H9 (cell line): ENCODE results near the gene CLCN6. TPM values are rescaled to one million over a fixed set of nuclear protein-coding genes. Genes with fewer than 3 reads are reported as not detected.

Experiments
- DNase-seq: peaks from one replicate; pipeline ENCODE4 v3.0.0-alpha.2; 2017
- H2AFZ ChIP-seq: one replicate; pipeline ENCODE4 v1.6.1; 2013; ENCODE audit warnings: mild to moderate bottlenecking, low read length, control low read depth, moderate library complexity
- H2AK5ac ChIP-seq: 2 replicates; pipeline ENCODE4 v1.6.1; 2013; ENCODE audit warnings: low read length, control low read depth, mixed read lengths; ENCODE audit not compliant: insufficient read length
- H2BK120ac ChIP-seq: one replicate; pipeline ENCODE4 v1.6.1; 2013; ENCODE audit warnings: low read depth, mild to moderate bottlenecking, low read length, control low read depth, inconsistent platforms; ENCODE audit not compliant: poor library complexity, severe bottlenecking
- H2BK12ac ChIP-seq: 2 replicates; pipeline ENCODE4 v1.6.1; 2013; ENCODE audit warnings: low read length, control low read depth, mixed read lengths, low read depth; ENCODE audit not compliant: insufficient read length
- H2BK15ac ChIP-seq: 2 replicates; pipeline ENCODE4 v1.6.1; 2013; ENCODE audit warnings: low read depth, low read length, control low read depth
- H2BK20ac ChIP-seq: one replicate; pipeline ENCODE4 v1.6.1; 2013; ENCODE audit warnings: low read depth, mild to moderate bottlenecking, low read length, control low read depth, inconsistent platforms; ENCODE audit not compliant: poor library complexity, severe bottlenecking
- H2BK5ac ChIP-seq: 2 replicates; pipeline ENCODE4 v1.6.1; 2013; ENCODE audit warnings: low read length, control low read depth, mixed read lengths; ENCODE audit not compliant: insufficient read length
- H3K14ac ChIP-seq: 2 replicates; pipeline ENCODE4 v1.6.1; 2013; ENCODE audit warnings: low read length, control low read depth; ENCODE audit not compliant: insufficient read depth
- H3K18ac ChIP-seq: 2 replicates; pipeline ENCODE4 v1.6.1; 2013; ENCODE audit warnings: low read depth, mild to moderate bottlenecking, mixed read lengths, low read length, control low read depth; ENCODE audit not compliant: insufficient read length
- H3K23ac ChIP-seq: 2 replicates; pipeline ENCODE4 v1.6.1; 2013; ENCODE audit warnings: low read length, control low read depth, mixed read lengths, low read depth; ENCODE audit not compliant: insufficient read length
- H3K23me2 ChIP-seq: 2 replicates; pipeline ENCODE4 v1.6.1; 2013; ENCODE audit warnings: low read depth, mild to moderate bottlenecking, mixed read lengths, low read length, control low read depth; ENCODE audit not compliant: insufficient read length, poor library complexity, severe bottlenecking
- H3K27ac ChIP-seq: 2 replicates; pipeline ENCODE4 v1.5.1; 2013; ENCODE audit warnings: low read length, control low read depth, mixed read lengths, low read depth; ENCODE audit not compliant: insufficient read length
- H3K27me3 ChIP-seq: 2 replicates; pipeline ENCODE4 v1.6.1; 2013; ENCODE audit warnings: low read length, control low read depth, inconsistent platforms; ENCODE audit not compliant: insufficient read depth
- H3K4ac ChIP-seq: 2 replicates; pipeline ENCODE4 v1.6.1; 2013; ENCODE audit warnings: low read depth, mild to moderate bottlenecking, control low read depth, inconsistent platforms, low read length, moderate library complexity
- H3K4me1 ChIP-seq: 2 replicates; pipeline ENCODE4 v1.6.1; 2013; ENCODE audit warnings: low read length, control low read depth, inconsistent platforms; ENCODE audit not compliant: insufficient read depth
- H3K4me2 ChIP-seq: 2 replicates; pipeline ENCODE4 v1.6.1; 2013; ENCODE audit warnings: low read length, control low read depth, mixed read lengths; ENCODE audit not compliant: insufficient read length, insufficient read depth
- H3K56ac ChIP-seq: 2 replicates; pipeline ENCODE4 v1.6.1; 2013; ENCODE audit warnings: low read depth, mild to moderate bottlenecking, mixed read lengths, low read length, control low read depth; ENCODE audit not compliant: insufficient read length
- H3K79me1 ChIP-seq: 2 replicates; pipeline ENCODE4 v1.6.1; 2013; ENCODE audit warnings: low read depth, mild to moderate bottlenecking, moderate library complexity, low read length, control low read depth, inconsistent platforms; ENCODE audit not compliant: insufficient read depth, poor library complexity, severe bottlenecking
- H3K79me2 ChIP-seq: 2 replicates; pipeline ENCODE4 v1.6.1; 2013; ENCODE audit warnings: low read length, control low read depth, inconsistent platforms; ENCODE audit not compliant: insufficient read depth
- H3K9ac ChIP-seq: 2 replicates; pipeline ENCODE4 v1.6.1; 2013; ENCODE audit warnings: low read length, control low read depth, mixed read lengths; ENCODE audit not compliant: insufficient read length; ENCODE audit errors: extremely low read depth
- H3K9me3 ChIP-seq: one replicate; pipeline ENCODE4 v1.6.1; 2013; ENCODE audit warnings: low read depth, low read length, inconsistent platforms; ENCODE audit not compliant: control insufficient read depth
- H3T11ph ChIP-seq: one replicate; pipeline ENCODE4 v1.6.1; 2013; ENCODE audit warnings: mild to moderate bottlenecking, low read length, control low read depth, inconsistent platforms
- H4K20me1 ChIP-seq: one replicate; pipeline ENCODE4 v1.6.1; 2013; ENCODE audit not compliant: control insufficient read depth, insufficient read length, insufficient read depth
- H4K5ac ChIP-seq: 2 replicates; pipeline ENCODE4 v1.6.1; 2013; ENCODE audit warnings: low read depth, mild to moderate bottlenecking, mixed read lengths, low read length, control low read depth; ENCODE audit not compliant: insufficient read length
- H4K8ac ChIP-seq: replicated peaks from 2 replicates; pipeline ENCODE4 v1.6.1; 2013; ENCODE audit warnings: low read length, control low read depth, mixed read lengths, low read depth; ENCODE audit not compliant: insufficient read length
- H4K91ac ChIP-seq: 2 replicates; pipeline ENCODE4 v1.6.1; 2013; ENCODE audit warnings: low read depth, mild to moderate bottlenecking, moderate library complexity, mixed read lengths, low read length, control low read depth; ENCODE audit not compliant: insufficient read length
- H3K27ac Mint-ChIP-seq, 3 experiments: 2 replicates in 2 of 3; 3 replicates in 1 of 3; pipeline ENCODE4 v1.8.0; 2020 to 2021; ENCODE audit warnings: mixed read lengths in 3 of 3, mild to moderate bottlenecking in 1 of 3, moderate library complexity in 1 of 3
- H3K27me3 Mint-ChIP-seq: 2 replicates; pipeline ENCODE4 v1.8.0; 2021; ENCODE audit warnings: low read depth, mild to moderate bottlenecking, moderate library complexity, mixed read lengths
- H3K36me3 Mint-ChIP-seq, 3 experiments: 2 replicates in 2 of 3; 3 replicates in 1 of 3; pipeline ENCODE4 v1.8.0; 2020 to 2021; ENCODE audit warnings: low read depth in 3 of 3, mixed read lengths in 3 of 3; ENCODE audit not compliant: insufficient read depth in 1 of 3
- H3K4me1 Mint-ChIP-seq, 2 experiments: 2 replicates each; pipeline ENCODE4 v1.8.0; 2020; ENCODE audit warnings: mixed read lengths in 2 of 2
- H3K4me3 Mint-ChIP-seq, 2 experiments: 2 replicates in 1 of 2; 3 replicates in 1 of 2; pipeline ENCODE4 v1.8.0; 2020 to 2021; ENCODE audit warnings: mild to moderate bottlenecking in 2 of 2, mixed read lengths in 2 of 2, moderate library complexity in 1 of 2
- H3K9me3 Mint-ChIP-seq, 2 experiments: 2 replicates in 1 of 2; 3 replicates in 1 of 2; pipeline ENCODE4 v1.8.0; 2020; ENCODE audit warnings: mild to moderate bottlenecking in 2 of 2, mixed read lengths in 2 of 2, moderate library complexity in 1 of 2
- WGBS: extraction: QIAGEN DNeasy Blood & Tissue Kit; methylation state at CpG from one replicate; pipeline ENCODE4 v1.1.7; 2013; ENCODE audit warnings: missing lambda C conversion rate, low lambda C conversion rate, mixed read lengths; ENCODE audit not compliant: insufficient read length; ENCODE audit errors: extremely low coverage; 5-methylcytosine and 5-hydroxymethylcytosine counted together
- total RNA-seq: library from RNA; stranded (reverse); gene quantifications from 2 replicates; pipeline ENCODE4 v1.2.1, GENCODE V29; 2021
- TF ChIP-seq, protein P1 (sequence below): fragments of 200-600 bp; sonication (generic); conservative IDR thresholded peaks from 3 replicates; pipeline ENCODE4 v1.8.0; 2021; ENCODE audit warnings: antibody characterized with exemption, mild to moderate bottlenecking

CLCN6 gene
- total RNA-seq, 1 experiment from 2014 or later, result 20.5 TPM

DNA sequence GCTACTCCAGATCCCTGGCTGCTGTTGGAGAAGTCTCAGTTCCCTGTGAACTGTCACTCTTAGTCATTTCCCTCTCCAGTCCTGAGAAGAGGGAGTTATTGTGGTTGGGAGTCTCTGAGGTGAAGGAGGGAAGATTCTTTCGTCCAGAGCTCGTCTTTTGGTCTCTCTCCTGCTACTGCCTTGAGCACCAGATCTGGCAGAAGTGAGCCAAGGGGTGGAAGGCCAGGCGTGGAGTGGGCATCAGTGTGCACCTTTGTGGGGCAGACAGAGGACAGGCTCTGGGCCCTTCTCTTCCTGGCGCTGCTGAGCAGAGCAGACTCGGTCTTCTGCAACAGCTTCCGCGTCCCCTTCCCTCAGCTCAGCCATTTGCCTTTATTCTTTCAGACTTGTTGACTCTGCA is 19.1 kb downstream of the CLCN6 start:
- H2BK15ac ChIP-seq, result no peak overlapping the region
- H4K5ac ChIP-seq, result no peak overlapping the region
- H3K4me1 ChIP-seq, result no peaks in the 10 kb centered on the region
- H2AFZ ChIP-seq, result no peak overlapping the region
- H3K79me1 ChIP-seq, result no peaks in the 10 kb centered on the region
- no peak overlapping the region for H3K4me2 ChIP-seq
- Mint-ChIP-seq H3K4me3 (no peak overlapping the region), H3K27me3 (no peaks in the 10 kb centered on the region), H3K36me3 (peaks cover 22 to 79% (median 42%) of the 10 kb centered on the region in 3 experiments), H3K4me1 (no peaks in the 10 kb centered on the region), H3K27ac (no peak overlapping the region), H3K9me3 (no peaks in the 10 kb centered on the region)
- H2BK120ac ChIP-seq, result no peak overlapping the region
- H4K8ac ChIP-seq, result no peak overlapping the region
- H3K4ac ChIP-seq, result no peak overlapping the region
- no peak overlapping the region for H3K23ac ChIP-seq
- no peak for DNase-seq
- H3K18ac ChIP-seq, result no peak overlapping the region
- H2BK5ac ChIP-seq, result no peak overlapping the region
- no peak overlapping the region for H3T11ph ChIP-seq
- H3K27ac ChIP-seq, result no peak overlapping the region
- no peak overlapping the region for H2BK12ac ChIP-seq
- no peak overlapping the region for H3K9ac ChIP-seq
- peaks cover 2% of the 10 kb centered on the region for H4K20me1 ChIP-seq
- H3K27me3 ChIP-seq, result no peaks in the 10 kb centered on the region
- WGBS, result no CpG with 5 or more reads among the region's 7 CpGs
- H2BK20ac ChIP-seq, result no peak overlapping the region
- H3K79me2 ChIP-seq, result no peaks in the 10 kb centered on the region
- H3K14ac ChIP-seq, result no peak overlapping the region
- H2AK5ac ChIP-seq, result no peak overlapping the region
- TF ChIP-seq, protein P1, sequence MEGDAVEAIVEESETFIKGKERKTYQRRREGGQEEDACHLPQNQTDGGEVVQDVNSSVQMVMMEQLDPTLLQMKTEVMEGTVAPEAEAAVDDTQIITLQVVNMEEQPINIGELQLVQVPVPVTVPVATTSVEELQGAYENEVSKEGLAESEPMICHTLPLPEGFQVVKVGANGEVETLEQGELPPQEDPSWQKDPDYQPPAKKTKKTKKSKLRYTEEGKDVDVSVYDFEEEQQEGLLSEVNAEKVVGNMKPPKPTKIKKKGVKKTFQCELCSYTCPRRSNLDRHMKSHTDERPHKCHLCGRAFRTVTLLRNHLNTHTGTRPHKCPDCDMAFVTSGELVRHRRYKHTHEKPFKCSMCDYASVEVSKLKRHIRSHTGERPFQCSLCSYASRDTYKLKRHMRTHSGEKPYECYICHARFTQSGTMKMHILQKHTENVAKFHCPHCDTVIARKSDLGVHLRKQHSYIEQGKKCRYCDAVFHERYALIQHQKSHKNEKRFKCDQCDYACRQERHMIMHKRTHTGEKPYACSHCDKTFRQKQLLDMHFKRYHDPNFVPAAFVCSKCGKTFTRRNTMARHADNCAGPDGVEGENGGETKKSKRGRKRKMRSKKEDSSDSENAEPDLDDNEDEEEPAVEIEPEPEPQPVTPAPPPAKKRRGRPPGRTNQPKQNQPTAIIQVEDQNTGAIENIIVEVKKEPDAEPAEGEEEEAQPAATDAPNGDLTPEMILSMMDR, result no peak
- H4K91ac ChIP-seq, result no peak overlapping the region
- H3K23me2 ChIP-seq, result no peaks in the 10 kb centered on the region
- no peaks in the 10 kb centered on the region for H3K9me3 ChIP-seq
- no peak overlapping the region for H3K56ac ChIP-seq
